Urinary bladder (tissue), 4 donors: Measurements from ENCODE around the gene FGD5. TPM values are rescaled to one million over a fixed set of nuclear protein-coding genes. Genes with fewer than 3 reads are reported as not detected.

Experiments used
- DNase-seq: peaks from one replicate; pipeline ENCODE4 v3.0.0-alpha.2; 2015; ENCODE audit errors: extremely low spot score
- H3K27ac ChIP-seq: one replicate; pipeline ENCODE4 v1.5.1; 2013; ENCODE audit warnings: low read depth, mild to moderate bottlenecking, moderate library complexity
- H3K36me3 ChIP-seq: one replicate; pipeline ENCODE4 v1.6.1; 2013; ENCODE audit warnings: mild to moderate bottlenecking, moderate library complexity; ENCODE audit not compliant: insufficient read depth
- H3K4me1 ChIP-seq: one replicate; pipeline ENCODE4 v1.6.1; 2013; ENCODE audit warnings: mild to moderate bottlenecking, moderate library complexity; ENCODE audit not compliant: insufficient read depth
- H3K4me3 ChIP-seq: one replicate; pipeline ENCODE4 v1.5.1; 2013; ENCODE audit warnings: low read depth, low read length
- WGBS: extraction: QIAGEN DNeasy Blood & Tissue Kit; methylation state at CpG from one replicate; pipeline ENCODE4 v1.1.7; 2013; 5-methylcytosine and 5-hydroxymethylcytosine counted together
- polyA plus RNA-seq: library from polyadenylated mRNA; stranded (reverse); fragments of 200-250 nt; gene quantifications from one replicate; pipeline ENCODE4 v1.2.3, GENCODE V29; 2013
- total RNA-seq: library from RNA; depleted of rRNA; stranded (reverse); fragments of >200 nt; gene quantifications from one replicate; pipeline ENCODE4 v1.2.3, GENCODE V29; 2014
- donor health status: healthy with polysubstance abuse.
- donor health status: healthy.

Gene FGD5
- total and polyA plus RNA-seq, 2 donors = 18.8 to 25.7 TPM

- H3K4me3 ChIP-seq = no peak overlapping the region
- DNase-seq = no peak
- no peak overlapping the region for H3K27ac ChIP-seq
- 79% methylated on average over 3 of the region's 3 CpGs for WGBS
- no peaks in the 10 kb centered on the region for H3K4me1 ChIP-seq
- H3K36me3 ChIP-seq = no peaks in the 10 kb centered on the region
These were observed 3.4 kb downstream of the FGD5 start for GRCh38 chr3:14822134-14822533.

- Histone ChIP-seq H3K27ac (no peak overlapping the region), H3K4me1 (no peaks in the 10 kb centered on the region), H3K4me3 (no peak overlapping the region), H3K36me3 (no peaks in the 10 kb centered on the region)
- WGBS = 46% methylated on average over 12 of the region's 12 CpGs
- DNase-seq = no peak
These were observed 4.1 kb downstream of the FGD5 start for GRCh38 chr3:14822670-14823390.

DNA sequence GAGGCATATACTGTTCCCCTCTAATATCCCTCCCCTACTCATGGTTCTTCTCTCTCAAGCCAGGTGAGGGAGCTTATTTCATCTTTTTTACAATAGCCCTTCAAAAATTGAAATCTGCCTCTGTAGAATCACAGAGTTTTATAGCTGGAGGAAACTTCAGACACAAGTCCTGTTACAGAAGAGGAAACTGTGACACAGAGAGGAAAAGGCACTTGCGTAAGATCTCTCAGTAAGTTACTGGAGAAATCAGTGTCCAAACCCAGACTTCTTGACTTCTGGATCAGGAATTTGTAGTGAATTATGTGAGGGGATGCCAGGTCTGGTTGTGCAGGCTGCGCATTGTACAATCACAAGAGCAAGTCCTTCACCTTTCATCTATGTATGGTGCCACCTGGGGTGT, 4.6 kb downstream of the FGD5 start:
- no peak overlapping the region for H3K27ac ChIP-seq
- H3K36me3 ChIP-seq = no peaks in the 10 kb centered on the region
- WGBS = 88% methylated on average over 2 of the region's 2 CpGs

GRCh38 chr3:14823910-14824629, 5.3 kb downstream of the FGD5 start:
- no peaks in the 10 kb centered on the region for H3K36me3 ChIP-seq
- no peaks in the 10 kb centered on the region for H3K4me1 ChIP-seq
- peak overlapping the region; percentile 12 for H3K27ac ChIP-seq
- no peak for DNase-seq
- WGBS = 82% methylated on average over 13 of the region's 13 CpGs
- no peak overlapping the region for H3K4me3 ChIP-seq

More for the DNA sequence above, 4.6 kb downstream of the FGD5 start:
- DNase-seq = no peak
- H3K4me1 ChIP-seq = no peaks in the 10 kb centered on the region
- H3K4me3 ChIP-seq = no peak overlapping the region

- WGBS = 73% methylated on average over 2 of the region's 2 CpGs
- no peaks in the 10 kb centered on the region for H3K4me1 ChIP-seq
- no peak overlapping the region for H3K4me3 ChIP-seq
- H3K27ac ChIP-seq = no peak overlapping the region
- DNase-seq = no peak
- H3K36me3 ChIP-seq = no peaks in the 10 kb centered on the region
These were observed 5.9 kb downstream of the FGD5 start for GRCh38 chr3:14824646-14825045.

DNA sequence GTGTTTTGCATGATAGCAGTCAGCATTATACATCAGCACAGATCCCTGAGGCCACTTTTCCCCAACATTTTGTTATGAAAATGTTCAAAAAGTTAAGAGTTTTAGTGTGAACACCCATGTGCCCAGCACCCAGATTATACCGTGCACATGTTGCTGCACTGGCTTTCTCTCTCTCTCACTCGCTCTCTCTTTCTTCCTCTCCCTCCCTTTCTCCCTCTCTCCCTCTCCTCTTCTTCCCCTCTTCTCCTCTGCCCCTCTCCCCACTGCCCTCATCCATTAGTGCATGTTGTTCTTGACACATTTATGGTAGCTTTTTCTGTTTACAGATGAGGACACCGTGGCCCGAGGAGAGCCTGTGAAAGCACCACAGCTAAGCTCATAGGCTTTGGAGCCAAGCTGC, 7.3 kb downstream of the FGD5 start:
- H3K36me3 ChIP-seq = no peaks in the 10 kb centered on the region

DNA sequence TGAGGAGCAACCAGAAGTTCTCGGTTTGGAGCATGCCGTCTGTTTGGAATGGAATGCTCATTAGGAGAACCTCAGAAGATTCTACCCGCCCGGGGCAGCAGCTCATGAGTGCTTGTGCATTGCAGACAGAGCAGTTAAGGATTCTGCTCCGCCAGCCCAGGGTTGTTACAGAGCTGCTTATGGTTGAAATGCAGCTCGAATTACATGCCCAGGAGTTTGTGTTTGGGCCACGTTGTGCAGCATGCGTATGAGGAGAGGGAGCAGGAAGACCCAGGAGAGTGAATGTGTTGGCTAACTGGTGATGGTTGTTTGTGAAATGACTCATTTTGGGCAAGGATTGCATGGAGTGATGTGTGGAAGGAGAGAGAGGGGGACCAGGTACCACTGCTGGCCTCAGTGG, 9.0 kb downstream of the FGD5 start:
- Histone ChIP-seq H3K4me3 (no peak overlapping the region), H3K36me3 (no peaks in the 10 kb centered on the region), H3K27ac (no peak overlapping the region), H3K4me1 (no peaks in the 10 kb centered on the region)
- WGBS = 82% methylated on average over 8 of the region's 8 CpGs
- no peak for DNase-seq

More for the DNA sequence above, 7.3 kb downstream of the FGD5 start:
- no peak overlapping the region for H3K4me3 ChIP-seq
- DNase-seq = no peak
- H3K27ac ChIP-seq = no peak overlapping the region
- H3K4me1 ChIP-seq = no peaks in the 10 kb centered on the region
- WGBS = 71% methylated on average over 4 of the region's 4 CpGs

- H3K4me1 ChIP-seq = no peaks in the 10 kb centered on the region
- H3K4me3 ChIP-seq = no peak overlapping the region
- DNase-seq = no peak
- H3K27ac ChIP-seq = no peak overlapping the region
- 27% methylated on average over 5 of the region's 5 CpGs for WGBS
- no peaks in the 10 kb centered on the region for H3K36me3 ChIP-seq
These were observed 11.0 kb downstream of the FGD5 start for GRCh38 chr3:14829811-14830210.

- no peaks in the 10 kb centered on the region for H3K36me3 ChIP-seq
- DNase-seq = no peak
- no peak overlapping the region for H3K4me3 ChIP-seq
- WGBS = 89% methylated on average over 8 of the region's 8 CpGs
- H3K27ac ChIP-seq = no peak overlapping the region
- no peaks in the 10 kb centered on the region for H3K4me1 ChIP-seq
These were observed 13.2 kb downstream of the FGD5 start for GRCh38 chr3:14831916-14832450.

GRCh38 chr3:14832975-14833722, 14.4 kb downstream of the FGD5 start:
- Histone ChIP-seq H3K27ac (no peak overlapping the region), H3K36me3 (no peaks in the 10 kb centered on the region), H3K4me1 (peaks cover 2% of the 10 kb centered on the region), H3K4me3 (no peak overlapping the region)
- 72% methylated on average over 14 of the region's 14 CpGs for WGBS
- no peak for DNase-seq

DNA sequence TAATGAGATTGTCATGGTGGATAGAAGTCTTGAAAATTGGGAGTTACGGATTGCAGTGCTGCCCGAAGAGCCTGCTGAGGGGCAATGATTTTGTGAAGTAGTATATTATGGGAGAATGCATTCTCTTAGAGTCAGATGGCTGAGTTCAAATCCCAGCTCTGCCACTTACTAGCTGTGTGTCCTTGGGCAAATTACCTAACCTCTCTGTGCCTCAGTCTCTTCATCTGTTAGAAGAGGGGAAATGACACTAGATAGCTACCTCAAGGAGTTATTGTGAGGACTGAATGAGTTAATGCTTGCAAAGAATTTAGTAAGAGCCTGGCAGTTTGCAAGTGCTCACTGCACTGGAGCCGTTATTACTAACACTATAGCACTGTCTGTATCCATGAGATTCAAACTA, 15.4 kb downstream of the FGD5 start:
- no peak overlapping the region for H3K27ac ChIP-seq
- no peak overlapping the region for H3K4me3 ChIP-seq
- WGBS = 84% methylated on average over 3 of the region's 3 CpGs
- no peaks in the 10 kb centered on the region for H3K36me3 ChIP-seq
- DNase-seq = no peak
- peaks cover 2% of the 10 kb centered on the region for H3K4me1 ChIP-seq

DNA sequence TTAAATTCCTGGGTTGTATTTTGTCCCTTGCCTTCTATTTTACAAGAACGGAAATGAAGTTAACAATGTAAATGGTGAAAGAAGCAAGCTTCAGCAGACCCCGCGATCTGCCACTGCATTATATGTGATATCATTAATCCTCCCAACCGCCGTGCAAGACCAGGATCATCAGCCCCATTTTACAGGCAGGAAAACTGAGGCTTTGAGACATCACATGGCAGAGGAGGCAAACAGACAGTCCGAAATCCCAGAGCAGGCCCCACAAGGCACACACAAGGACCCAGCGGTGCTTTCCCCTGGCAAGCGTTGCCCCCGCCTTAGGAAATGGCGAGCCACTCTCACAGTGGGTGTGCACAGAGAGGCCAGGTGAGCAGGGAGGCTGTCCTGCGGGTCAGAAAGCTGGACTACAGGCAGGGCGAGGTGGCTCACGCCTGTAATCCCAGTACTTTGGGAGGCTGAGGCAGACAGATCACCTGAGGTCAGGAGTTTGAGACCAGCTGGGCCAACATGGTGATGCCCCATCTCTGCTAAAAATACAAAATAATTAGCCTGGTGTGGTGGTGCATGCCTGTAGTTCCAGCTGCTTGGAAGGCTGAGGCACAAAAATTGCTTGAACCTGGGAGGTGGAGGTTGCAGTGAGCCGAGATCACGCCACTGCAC, 16.2 kb downstream of the FGD5 start:
- Histone ChIP-seq H3K4me3 (no peak overlapping the region), H3K27ac (no peak overlapping the region), H3K4me1 (peaks cover 2% of the 10 kb centered on the region), H3K36me3 (no peaks in the 10 kb centered on the region)
- DNase-seq = no peak
- WGBS = 95% methylated on average over 15 of the region's 15 CpGs

DNA sequence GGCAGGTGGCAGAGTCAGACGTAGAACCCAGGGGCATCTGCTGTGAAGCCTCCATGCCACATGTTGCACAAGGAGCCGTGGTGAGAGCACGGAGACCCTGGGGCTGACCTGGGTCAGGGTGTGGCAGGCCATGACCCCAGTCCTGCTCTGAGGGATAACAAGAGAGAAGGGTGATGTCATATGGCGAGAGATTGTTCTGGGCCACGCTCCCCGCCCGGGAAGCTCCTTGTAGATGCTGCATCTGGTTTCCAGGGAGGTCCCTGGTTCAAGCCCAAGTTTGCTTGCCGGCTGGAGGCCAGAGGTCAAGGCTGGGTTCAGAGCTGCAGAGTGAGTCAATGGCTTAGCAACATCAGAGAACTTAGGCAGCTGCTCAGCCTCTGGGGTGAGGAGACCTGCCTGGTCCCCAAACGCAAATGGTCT, 17.3 kb downstream of the FGD5 start:
- WGBS = 51% methylated on average over 9 of the region's 9 CpGs
- H3K36me3 ChIP-seq = no peaks in the 10 kb centered on the region
- no peak for DNase-seq
- peaks cover 2% of the 10 kb centered on the region for H3K4me1 ChIP-seq
- H3K27ac ChIP-seq = no peak overlapping the region
- H3K4me3 ChIP-seq = no peak overlapping the region
